K562 (cell line): ENCODE data around the gene UHRF1. TPM values are rescaled to one million over a fixed set of nuclear protein-coding genes. Genes with fewer than 3 reads are reported as not detected.
A peak's percentile ranks its signal among the peaks of the same experiment; 100 is the strongest.

Source experiments
- ATAC-seq: fragments of 200-7000 bp; cut with Tn5 transposase; 3 replicates; pipeline ENCODE4 v1.9.1; 2020; ENCODE audit warnings: moderate library complexity
- BruUV-seq: library from RNA; stranded (reverse); fragments of 400-500 nt; replicated peaks from 2 replicates; lab custom pipeline; 2021; lab: Mats Ljungman, UMichigan
- CTCF ChIA-PET: fragments of 300-600 bp; formaldehyde crosslinking; extraction: SDS; loops from one replicate; lab custom pipeline; 2021; ENCODE audit warnings: low intra/inter-chr PET ratio; lab: Yijun Ruan, JAX
- POLR2A ChIA-PET: fragments of 300-600, 350-650 bp; sonication (Branson Sonifier 250); formaldehyde crosslinking; extraction: SDS; loops from one replicate; lab custom pipeline; 2021; ENCODE audit warnings: antibody characterized with exemption, inconsistent platforms; lab: Yijun Ruan, JAX
- DNase-seq, 4 experiments: peaks; one replicate each; pipeline versions ENCODE4 v3.0.0 to v3.0.0-alpha.2; 2011 to 2018; ENCODE audit warnings: low spot score in 3 of 4, mixed read lengths in 3 of 4; ENCODE audit errors: extremely low read depth in 1 of 4
- FAIRE-seq: peaks from 2 replicates; lab custom pipeline; 2011; peaks lifted over from hg19 to GRCh38; lab: Jason Lieb, UNC
- H2AFZ ChIP-seq: 2 replicates; pipeline ENCODE4 v1.6.0; 2011; ENCODE audit warnings: low read depth, low read length, control low read depth, inconsistent platforms
- H3K27ac ChIP-seq: fragments of 200-600 bp; 3 replicates; pipeline ENCODE4 v1.8.0; 2011; ENCODE audit warnings: low read depth, mild to moderate bottlenecking, control low read depth, inconsistent platforms, low read length, moderate library complexity, mixed read lengths; ENCODE audit errors: extremely low read depth
- H3K27me3 ChIP-seq, 2 experiments: fragments of 300-600 bp in 1 of 2; 2 replicates in 1 of 2; 3 replicates in 1 of 2; pipeline versions ENCODE4 v1.6.0 to v1.8.0; 2011; ENCODE audit warnings: inconsistent platforms in 2 of 2, low read length in 2 of 2, mild to moderate bottlenecking in 1 of 2, mixed read lengths in 1 of 2, moderate library complexity in 1 of 2; ENCODE audit not compliant: control insufficient read depth in 2 of 2, insufficient read depth in 2 of 2
- H3K36me3 ChIP-seq: fragments of 300-600 bp; 3 replicates; pipeline ENCODE4 v1.8.0; 2011; ENCODE audit warnings: mild to moderate bottlenecking, low read length, inconsistent platforms; ENCODE audit not compliant: control insufficient read depth, insufficient read depth
- H3K4me1 ChIP-seq, 2 experiments: fragments of 200-600 bp in 1 of 2; replicated peaks in 1 of 2; 2 replicates in 1 of 2; 3 replicates in 1 of 2; pipeline versions ENCODE4 v1.5.1 to v1.8.0; 2011; ENCODE audit warnings: inconsistent platforms in 2 of 2, low read length in 2 of 2, mild to moderate bottlenecking in 1 of 2, mixed read lengths in 1 of 2, moderate library complexity in 1 of 2; ENCODE audit not compliant: control insufficient read depth in 2 of 2, insufficient read depth in 2 of 2
- H3K4me2 ChIP-seq: 2 replicates; pipeline ENCODE4 v1.6.1; 2011; ENCODE audit warnings: low read length, control low read depth, inconsistent platforms, mixed read lengths; ENCODE audit not compliant: insufficient read depth
- H3K4me3 ChIP-seq: fragments of 200-600 bp; sonication (generic), shearing (Covaris generic); 2 replicates; pipeline ENCODE4 v1.5.1; 2016; ENCODE audit warnings: control low read depth, inconsistent platforms
- H3K79me2 ChIP-seq: fragments of 200-600 bp; 3 replicates; pipeline ENCODE4 v1.8.0; 2011; ENCODE audit warnings: low read length, inconsistent platforms; ENCODE audit not compliant: control insufficient read depth, insufficient read depth
- H3K9ac ChIP-seq, 2 experiments: 2 replicates each; pipeline versions ENCODE4 v1.6.0 to v1.6.1; 2011; ENCODE audit warnings: low read depth in 2 of 2, low read length in 2 of 2, control low read depth in 1 of 2, inconsistent platforms in 1 of 2, mild to moderate bottlenecking in 1 of 2, mixed read lengths in 1 of 2; ENCODE audit not compliant: insufficient read depth in 1 of 2
- H3K9me1 ChIP-seq: one replicate; pipeline ENCODE4 v1.6.0; 2011; ENCODE audit warnings: inconsistent platforms, mild to moderate bottlenecking, low read length, moderate library complexity; ENCODE audit not compliant: control insufficient read depth, insufficient read depth
- H3K9me3 ChIP-seq: replicated peaks from 2 replicates; pipeline ENCODE4 v1.5.1; 2011; ENCODE audit warnings: low read depth, low read length, inconsistent platforms; ENCODE audit not compliant: control insufficient read depth, insufficient read depth
- H4K20me1 ChIP-seq: replicated peaks from 2 replicates; pipeline ENCODE4 v1.6.1; 2011; ENCODE audit warnings: low read length, inconsistent platforms, mixed read lengths; ENCODE audit not compliant: control insufficient read depth, insufficient read depth
- ATF1 ChIP-seq, 2 experiments: fragments of 450-650 bp in 1 of 2; IDR thresholded peaks; 2 replicates each; pipeline ENCODE4 v1.6.1; 2016; ENCODE audit warnings: missing compliant biosample characterization in 1 of 2, missing genetic modification characterization in 1 of 2
- HEY1 ChIP-seq: fragments of 250-450 bp; sonication (Bioruptor Pico); IDR thresholded peaks from 2 replicates; pipeline ENCODE4 v1.5.0; 2020; ENCODE audit warnings: mild to moderate bottlenecking, moderate library complexity, borderline replicate concordance
- HMG20B ChIP-seq: fragments of 250-450 bp; sonication (Bioruptor Pico); IDR thresholded peaks from 2 replicates; pipeline ENCODE4 v1.5.0; 2021; ENCODE audit warnings: mild to moderate bottlenecking
- MGA ChIP-seq: fragments of 450-650 bp; IDR thresholded peaks from 2 replicates; pipeline ENCODE4 v1.6.1; 2016; ENCODE audit warnings: mild to moderate bottlenecking, moderate library complexity
- MTA2 ChIP-seq: fragments of 450-650 bp; IDR thresholded peaks from 2 replicates; pipeline ENCODE4 v1.6.1; 2016; ENCODE audit warnings: low read depth
- MYNN ChIP-seq, 2 experiments: sonication (generic); formaldehyde crosslinking in 1 of 2; IDR thresholded peaks; 2 replicates each; pipeline versions ENCODE4 v1.5.0 to v1.6.1; 2016 to 2020; ENCODE audit warnings: antibody characterized with exemption in 1 of 2, missing genetic modification reagents in 1 of 2
- PHB ChIP-seq: fragments of 250-450 bp; sonication (Bioruptor Pico); IDR thresholded peaks from 2 replicates; pipeline ENCODE4 v1.5.0; 2021
- THRB ChIP-seq: fragments of 450-650 bp; formaldehyde crosslinking; conservative IDR thresholded peaks from 2 replicates; pipeline ENCODE4 v1.4.0; 2022; ENCODE audit warnings: mild to moderate bottlenecking, missing genetic modification characterization
- XRCC3 ChIP-seq: fragments of 450-650 bp; IDR thresholded peaks from 2 replicates; pipeline ENCODE4 v1.6.1; 2017; ENCODE audit warnings: mild to moderate bottlenecking, moderate library complexity
- ZNF274 ChIP-seq: IDR thresholded peaks from 2 replicates; pipeline ENCODE4 v1.6.1; 2011; ENCODE audit warnings: low read depth, mild to moderate bottlenecking, low read length, moderate library complexity, borderline replicate concordance
- ZSCAN29 ChIP-seq: fragments of 450-650 bp; IDR thresholded peaks from 2 replicates; pipeline ENCODE4 v1.6.1; 2017
- WGBS: fragments of 100-300 bp; shearing (Covaris generic); methylation state at CpG from one replicate; pipeline ENCODE4 v1.1.6; 2016; ENCODE audit warnings: low coverage, mixed read lengths; ENCODE audit not compliant: insufficient coverage; ENCODE audit errors: missing lambda C conversion rate; 5-methylcytosine and 5-hydroxymethylcytosine counted together
- in situ Hi-C: fragments of 300-500 bp; cut with MboI; formaldehyde crosslinking; loops from 4 replicates; pipeline ENCODE4 v1.15.0; 2018; ENCODE audit warnings: inconsistent platforms, mixed read lengths
- intact Hi-C: fragments of 100-400 bp; cut with micrococcal nuclease; formaldehyde crosslinking; loops from 2 replicates; pipeline ENCODE4 v1.14.2; 2022
- polyA plus RNA-seq, 8 experiments: library from polyadenylated mRNA; depleted of rRNA in 4 of 8; stranded (reverse) in 5 of 8; unstranded in 3 of 8; fragments of >200 nt; fragmentation: Nextera tagmentation in 2 of 8; fragmentation: Illumina TruSeq in 1 of 8; extraction: Ambion mirVana in 2 of 8; extraction: Trizol in 1 of 8; gene quantifications; 2 replicates each; pipeline versions ENCODE4 v1.2.1 to v1.2.3, GENCODE V29; 2011 to 2014; ENCODE audit warnings: inconsistent platforms in 1 of 8, missing spikeins in 1 of 8
- total RNA-seq, 7 experiments: library from RNA; depleted of rRNA in 6 of 7; stranded (reverse); fragments of >200 nt in 6 of 7; fragmentation: Illumina TruSeq in 2 of 7; extraction: Trizol in 2 of 7; gene quantifications; 2 replicates each; pipeline versions ENCODE4 v1.2.1 to v1.2.3, GENCODE V29; 2011 to 2021; ENCODE audit warnings: low replicate concordance in 1 of 7

The UHRF1 gene
- total and polyA plus RNA-seq, 9 of the 15 experiments (the other 6 are each of a cell fraction or from before 2014, with no cell fraction given): 6.0 to 101 (median 30.9) TPM

- Histone ChIP-seq H3K27ac (no peak within 1 kb of the TSS), H3K4me2 (no peak within 1 kb of the TSS), H3K36me3 (no peaks in the 10 kb centered on the region), H3K9ac (no peak within 1 kb of the TSS), H3K79me2 (no peaks in the 10 kb centered on the region), H3K9me1 (no peaks in the 10 kb centered on the region), H4K20me1 (no peaks in the 10 kb centered on the region), H2AFZ (peak within 1 kb of the TSS; percentile 55; the same call in 1 of the 2 replicates), H3K4me1 (no peaks in the 10 kb centered on the region; a peak in 3 of 5 replicates), H3K4me3 (no peak within 1 kb of the TSS), H3K27me3 (no peaks in the 10 kb centered on the region), H3K9me3 (no peaks in the 10 kb centered on the region)
- WGBS: 36% methylated on average over 7 of the region's 7 CpGs
- in situ Hi-C loops (no loop called here), intact Hi-C loops (no loop called here)
- no TSS peak for BruUV-seq
- ATAC-seq (no peak), FAIRE-seq (no peak), DNase-seq (no peak)
- CTCF ChIA-PET: no interaction called here
- POLR2A ChIA-PET: interaction anchor here (0.6 to 1.6 kb wide), 2 partner anchors 12 to 621 kb away, joined by 4 to 5 read pairs; no protein-coding TSS in a partner anchor
- TF ChIP-seq HMG20B (CRISPR knock-in tag): no peak
- no peak for TF ChIP-seq ZNF274
- no peak for TF ChIP-seq ATF1 (CRISPR knock-in tag; IDR thresholded peaks at IDR 0.05)
- TF ChIP-seq ATF1 (tag; IDR thresholded peaks at IDR 0.05): no peak
- TF ChIP-seq XRCC3: no peak
- no peak for TF ChIP-seq HEY1 (CRISPR knock-in tag)
- no peak for TF ChIP-seq MGA
- TF ChIP-seq THRB (CRISPR knock-in tag): no peak
- TF ChIP-seq PHB (CRISPR knock-in tag): no peak
- TF ChIP-seq ZSCAN29: no peak
- TF ChIP-seq MYNN (IDR thresholded peaks at IDR 0.05): no peak
- no peak for TF ChIP-seq MYNN (CRISPR knock-in tag; IDR thresholded peaks at IDR 0.05)
- no peak for TF ChIP-seq MTA2
Measured at GRCh38 chr19:4902796-4903195, 6.5 kb upstream of the UHRF1 start, which contains the start of gene ARRDC5. TSS of gene ARRDC5 (minus strand) at chr19:4902896. CDS start at chr19:4902825, 71 bp downstream.
